Astrocyte of the spinal cord (primary cell): ENCODE results near the gene NPC1L1.

Source experiments
- DNase-seq: peaks from one replicate; pipeline ENCODE4 v3.0.0; 2011; ENCODE audit warnings: low read depth, low spot score
- H3K4me3 ChIP-seq: 2 replicates; pipeline ENCODE4 v1.5.1; 2011; ENCODE audit warnings: low read depth, mild to moderate bottlenecking, low read length, moderate library complexity
- in situ Hi-C: cut with HindIII; loops from 2 replicates; pipeline ENCODE4 v1.10.0; 2017; ENCODE audit warnings: low sequenced_read_pairs
- TF ChIP-seq, protein P1 (sequence below): IDR thresholded peaks from 2 replicates; pipeline ENCODE4 v1.5.1; 2012; ENCODE audit warnings: low read depth, mild to moderate bottlenecking, low read length, inconsistent platforms

Gene NPC1L1

DNA sequence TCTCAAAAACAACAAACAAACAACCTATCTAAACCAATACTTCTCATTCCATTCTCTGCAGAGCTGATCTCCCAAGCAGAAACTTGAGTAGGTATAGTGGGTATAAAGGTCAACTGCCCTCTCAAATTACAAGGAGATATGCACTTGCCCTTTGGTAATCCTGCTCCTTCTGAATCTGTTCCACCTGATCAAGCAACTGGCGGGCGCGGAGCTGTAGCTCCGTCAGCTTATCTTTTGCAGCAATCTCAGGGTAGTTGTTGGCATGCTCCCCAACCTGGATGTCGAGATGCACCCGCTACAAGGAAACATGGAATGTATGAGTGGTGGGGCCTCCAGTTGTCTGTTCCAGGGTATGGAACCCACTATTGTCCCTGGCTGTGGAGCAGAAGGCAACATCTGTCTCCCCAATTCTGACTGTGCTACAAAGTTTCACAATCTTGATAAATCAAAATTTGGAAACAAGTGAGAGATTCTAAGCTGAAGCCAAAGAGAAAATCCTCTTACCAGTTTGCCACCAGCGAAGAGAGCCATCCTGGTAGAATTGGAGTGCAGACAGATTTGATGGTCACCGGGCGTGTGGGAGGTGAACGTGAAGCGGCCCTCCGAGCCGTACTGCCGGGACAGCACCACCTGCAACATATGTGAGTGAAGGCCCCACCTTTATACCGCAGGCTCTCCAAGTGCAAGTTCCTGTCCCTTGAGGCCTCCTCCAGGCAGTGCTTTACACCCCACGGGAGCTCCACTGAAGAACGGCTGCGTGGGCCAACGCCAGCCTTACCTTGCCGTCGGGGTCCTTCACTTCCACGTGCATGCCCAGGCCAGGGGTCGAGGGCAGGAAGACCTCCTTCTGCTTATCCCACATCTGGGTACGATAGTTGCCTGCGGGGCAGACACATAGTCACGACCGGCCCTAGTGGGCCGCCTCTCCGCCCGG lies 40.1 kb upstream of the NPC1L1 start:
- in situ Hi-C loops, result no loop called here
- TF ChIP-seq, protein P1, sequence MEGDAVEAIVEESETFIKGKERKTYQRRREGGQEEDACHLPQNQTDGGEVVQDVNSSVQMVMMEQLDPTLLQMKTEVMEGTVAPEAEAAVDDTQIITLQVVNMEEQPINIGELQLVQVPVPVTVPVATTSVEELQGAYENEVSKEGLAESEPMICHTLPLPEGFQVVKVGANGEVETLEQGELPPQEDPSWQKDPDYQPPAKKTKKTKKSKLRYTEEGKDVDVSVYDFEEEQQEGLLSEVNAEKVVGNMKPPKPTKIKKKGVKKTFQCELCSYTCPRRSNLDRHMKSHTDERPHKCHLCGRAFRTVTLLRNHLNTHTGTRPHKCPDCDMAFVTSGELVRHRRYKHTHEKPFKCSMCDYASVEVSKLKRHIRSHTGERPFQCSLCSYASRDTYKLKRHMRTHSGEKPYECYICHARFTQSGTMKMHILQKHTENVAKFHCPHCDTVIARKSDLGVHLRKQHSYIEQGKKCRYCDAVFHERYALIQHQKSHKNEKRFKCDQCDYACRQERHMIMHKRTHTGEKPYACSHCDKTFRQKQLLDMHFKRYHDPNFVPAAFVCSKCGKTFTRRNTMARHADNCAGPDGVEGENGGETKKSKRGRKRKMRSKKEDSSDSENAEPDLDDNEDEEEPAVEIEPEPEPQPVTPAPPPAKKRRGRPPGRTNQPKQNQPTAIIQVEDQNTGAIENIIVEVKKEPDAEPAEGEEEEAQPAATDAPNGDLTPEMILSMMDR, result no peak
- DNase-seq, result no peak
- peak overlapping the region; percentile 86 for H3K4me3 ChIP-seq

GRCh38 chr7:44576228-44576627 lies 35.1 kb upstream of the NPC1L1 start:
- in situ Hi-C loops, result no loop called here
- TF ChIP-seq, protein P1, result no peak
- no peak for DNase-seq
- H3K4me3 ChIP-seq, result no peak overlapping the region

GRCh38 chr7:44575054-44575453 lies 33.9 kb upstream of the NPC1L1 start:
- no peak for DNase-seq
- no peak overlapping the region for H3K4me3 ChIP-seq
- TF ChIP-seq, protein P1, result no peak
- in situ Hi-C loops, result no loop called here

DNA sequence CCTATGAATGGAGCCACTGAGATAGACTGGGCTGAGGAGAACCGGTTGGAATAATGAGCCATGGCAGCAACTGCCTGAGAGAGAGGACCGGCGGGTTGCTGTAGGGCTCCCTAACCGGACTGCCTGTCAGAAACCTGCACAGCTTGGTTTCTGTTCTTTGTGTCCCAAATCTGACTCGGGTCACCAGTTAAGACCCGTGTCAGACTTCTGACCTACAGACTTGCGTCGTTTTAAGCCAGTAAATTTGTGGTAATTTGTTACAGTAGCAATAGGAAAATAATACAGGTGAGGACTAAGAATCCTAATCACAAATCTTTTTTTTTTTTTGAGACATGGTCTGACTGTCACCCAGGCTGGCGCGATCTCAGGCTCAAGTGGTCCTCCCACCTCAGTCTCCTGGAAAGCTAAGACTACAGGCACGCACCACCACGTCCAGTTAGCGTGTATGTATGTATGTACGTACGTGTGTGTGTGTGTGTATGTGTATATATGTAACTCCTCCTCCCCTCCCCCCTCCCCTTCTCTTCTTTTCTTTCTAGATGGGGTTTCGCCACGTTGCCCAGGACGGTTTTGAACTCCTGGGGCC lies 33.2 kb upstream of the NPC1L1 start:
- DNase-seq, result no peak
- H3K4me3 ChIP-seq, result peak overlapping the region; percentile 97
- in situ Hi-C loops, result no loop called here
- TF ChIP-seq, protein P1, result no peak

DNA sequence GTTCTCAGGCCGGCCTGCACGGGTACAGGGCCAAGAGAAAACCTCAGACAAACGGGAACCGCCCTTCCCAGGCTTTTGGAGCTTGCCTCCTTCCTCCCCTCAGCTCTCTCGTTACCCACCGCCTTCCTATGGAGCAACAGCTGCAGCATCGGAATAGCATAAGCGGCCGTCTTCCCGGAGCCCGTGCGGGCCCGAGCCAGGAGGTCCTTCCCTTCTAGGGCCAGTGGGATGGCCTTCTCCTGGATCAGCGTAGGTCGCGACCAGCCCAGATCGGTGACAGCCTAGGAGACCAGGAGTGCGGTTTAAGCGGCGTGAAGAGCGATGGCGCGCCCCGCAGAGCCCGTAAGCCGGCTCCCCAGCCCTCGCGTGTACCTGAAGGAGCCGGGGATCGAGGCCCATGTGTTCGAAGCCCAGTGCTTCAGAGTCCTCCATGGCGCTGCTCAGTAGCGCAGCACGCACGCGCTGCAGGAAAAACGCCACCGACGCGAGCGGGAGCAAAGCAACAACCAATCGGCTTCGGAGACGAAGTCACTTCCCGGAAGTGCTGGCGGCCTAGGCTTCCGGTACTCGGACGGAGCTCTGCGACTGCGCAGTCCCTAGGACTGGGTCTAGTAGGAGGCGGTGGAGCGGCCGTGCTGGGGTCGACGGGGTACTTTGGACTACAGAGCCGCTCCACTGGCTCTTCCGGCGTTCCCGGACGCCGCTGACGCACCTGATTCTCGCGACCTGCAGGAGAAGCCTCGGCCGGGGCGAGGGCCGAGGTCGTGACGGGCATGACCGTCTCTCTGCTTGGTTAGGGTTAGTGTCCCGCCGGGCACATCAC lies 32.5 kb upstream of the NPC1L1 start, which contains the start of gene DDX56:
TSS of gene DDX56 (minus strand) at position 445 of the 823 bp plus-strand sequence. CDS start at position 432, 13 bp downstream.
- H3K4me3 ChIP-seq, result peak within 1 kb of the TSS; percentile 97
- in situ Hi-C loops, result no loop called here
- DNase-seq, result peak; percentile 93
- TF ChIP-seq, protein P1, result no peak

GRCh38 chr7:44572771-44573170 lies 31.6 kb upstream of the NPC1L1 start:
- TF ChIP-seq, protein P1, result no peak
- in situ Hi-C loops, result no loop called here
- DNase-seq, result no peak
- peak overlapping the region; percentile 97 for H3K4me3 ChIP-seq
